ENCODE measurements around the gene STAT3.

GRCh38 chr17:42274253-42274542, 114.0 kb downstream of the STAT3 start:
- TF ChIP-seq CTCF (IDR thresholded peaks at IDR 0.05) (no peak), EZH2 (IDR thresholded peaks at IDR 0.05; ENCODE audit: borderline replicate concordance, insufficient read depth, low read depth, low read length, poor library complexity, severe bottlenecking) (no peak)

Data from B cell (primary cell).